ENCODE measurements around the gene PRR23E. TPM values are rescaled to one million over a fixed set of nuclear protein-coding genes. Genes with fewer than 3 reads are reported as not detected.

Gene PRR23E
- total RNA-seq, 1 experiment from 2014 or later, result not detected

- CTCF ChIA-PET, result no interaction called here
Observed at GRCh38 chr3:127221037-127221436, 28.1 kb downstream of the PRR23E start.

GRCh38 chr3:127221446-127222035 is 28.6 kb downstream of the PRR23E start:
- no peak overlapping the region for H3K4me3 ChIP-seq (ENCODE audit: low read depth, low read length)
- TF ChIP-seq CTCF (IDR thresholded peaks at IDR 0.05; ENCODE audit: insufficient read depth in 1 of 2, low read depth in 1 of 2, low read length in 1 of 2, severe bottlenecking in 1 of 2, unreplicated experiment in 1 of 2), result no peak
- no peaks in the 10 kb centered on the region for H3K4me1 ChIP-seq
- no peak for DNase-seq
- peaks cover 12% of the 10 kb centered on the region for H3K9me3 Mint-ChIP-seq (ENCODE audit: unreplicated experiment)
- H3K9me3 ChIP-seq, result no peaks in the 10 kb centered on the region
- no peaks in the 10 kb centered on the region for H3K4me1 Mint-ChIP-seq (ENCODE audit: low read depth, unreplicated experiment)
- no peaks in the 10 kb centered on the region; the same call in 1 of the 2 replicates for H3K27me3 ChIP-seq (replicated peaks; ENCODE audit: control insufficient read depth, insufficient read depth, low read length)
- ChIA-PET CTCF (no interaction called here), POLR2A (no interaction called here)
- no peak overlapping the region for H3K4me3 Mint-ChIP-seq (ENCODE audit: unreplicated experiment)
- intact Hi-C loops (cut with micrococcal nuclease; ENCODE audit: unreplicated experiment), result no loop called here
- H3K27ac Mint-ChIP-seq (ENCODE audit: unreplicated experiment), result no peak overlapping the region
- H3K36me3 ChIP-seq (ENCODE audit: control insufficient read depth, insufficient read depth, low read length), result no peaks in the 10 kb centered on the region
- H3K27me3 Mint-ChIP-seq (ENCODE audit: insufficient read depth, unreplicated experiment), result peaks cover 20% of the 10 kb centered on the region
- BruUV-seq (replicated peaks), result no TSS peak
- no peaks in the 10 kb centered on the region for H3K36me3 Mint-ChIP-seq (ENCODE audit: insufficient read depth, unreplicated experiment)

More at GRCh38 chr3:127221037-127221436, 28.1 kb downstream of the PRR23E start:
- TF ChIP-seq CTCF (IDR thresholded peaks at IDR 0.05; ENCODE audit: insufficient read depth in 1 of 2, low read depth in 1 of 2, low read length in 1 of 2, severe bottlenecking in 1 of 2, unreplicated experiment in 1 of 2), result no peak
- Mint-ChIP-seq H3K4me3 (ENCODE audit: unreplicated experiment) (no peak overlapping the region), H3K27me3 (ENCODE audit: insufficient read depth, unreplicated experiment) (peaks cover 16% of the 10 kb centered on the region), H3K4me1 (ENCODE audit: low read depth, unreplicated experiment) (no peaks in the 10 kb centered on the region), H3K36me3 (ENCODE audit: insufficient read depth, unreplicated experiment) (no peaks in the 10 kb centered on the region), H3K9me3 (ENCODE audit: unreplicated experiment) (peaks cover 7% of the 10 kb centered on the region), H3K27ac (ENCODE audit: unreplicated experiment) (no peak overlapping the region)
- DNase-seq, result no peak
- Histone ChIP-seq H3K4me1 (no peaks in the 10 kb centered on the region), H3K27me3 (replicated peaks; ENCODE audit: control insufficient read depth, insufficient read depth, low read length) (no peaks in the 10 kb centered on the region; the same call in 1 of the 2 replicates), H3K36me3 (ENCODE audit: control insufficient read depth, insufficient read depth, low read length) (no peaks in the 10 kb centered on the region), H3K4me3 (ENCODE audit: low read depth, low read length) (no peak overlapping the region), H3K9me3 (no peaks in the 10 kb centered on the region)
- no TSS peak for BruUV-seq (replicated peaks)
- POLR2A ChIA-PET, result no interaction called here
- intact Hi-C loops (cut with micrococcal nuclease; ENCODE audit: unreplicated experiment), result no loop called here

- ChIA-PET POLR2A (no interaction called here), CTCF (no interaction called here)
- no peaks in the 10 kb centered on the region for H3K9me3 ChIP-seq
- no peak for DNase-seq
- BruUV-seq (replicated peaks), result no TSS peak
- Mint-ChIP-seq H3K27me3 (ENCODE audit: insufficient read depth, unreplicated experiment) (peaks cover 20% of the 10 kb centered on the region), H3K4me3 (ENCODE audit: unreplicated experiment) (no peak overlapping the region), H3K27ac (ENCODE audit: unreplicated experiment) (no peak overlapping the region), H3K9me3 (ENCODE audit: unreplicated experiment) (peaks cover 14% of the 10 kb centered on the region), H3K36me3 (ENCODE audit: insufficient read depth, unreplicated experiment) (no peaks in the 10 kb centered on the region), H3K4me1 (ENCODE audit: low read depth, unreplicated experiment) (no peaks in the 10 kb centered on the region)
- H3K4me3 ChIP-seq (ENCODE audit: low read depth, low read length), result no peak overlapping the region
- H3K27me3 ChIP-seq (replicated peaks; ENCODE audit: control insufficient read depth, insufficient read depth, low read length), result no peaks in the 10 kb centered on the region; the same call in 1 of the 2 replicates
- no peaks in the 10 kb centered on the region for H3K36me3 ChIP-seq (ENCODE audit: control insufficient read depth, insufficient read depth, low read length)
- no peak for TF ChIP-seq CTCF (IDR thresholded peaks at IDR 0.05; ENCODE audit: insufficient read depth in 1 of 2, low read depth in 1 of 2, low read length in 1 of 2, severe bottlenecking in 1 of 2, unreplicated experiment in 1 of 2)
- no peaks in the 10 kb centered on the region for H3K4me1 ChIP-seq
- intact Hi-C loops (cut with micrococcal nuclease; ENCODE audit: unreplicated experiment), result no loop called here
Observed at GRCh38 chr3:127222163-127222562, 29.2 kb downstream of the PRR23E start.
